Measurements from ENCODE around the gene UCN3. TPM values are rescaled to one million over a fixed set of nuclear protein-coding genes. Genes with fewer than 3 reads are reported as not detected.

UCN3 gene
- total and polyA plus RNA-seq, 9 of the 15 experiments (the other 6 are each of a cell fraction or from before 2014, with no cell fraction given): not detected

DNA sequence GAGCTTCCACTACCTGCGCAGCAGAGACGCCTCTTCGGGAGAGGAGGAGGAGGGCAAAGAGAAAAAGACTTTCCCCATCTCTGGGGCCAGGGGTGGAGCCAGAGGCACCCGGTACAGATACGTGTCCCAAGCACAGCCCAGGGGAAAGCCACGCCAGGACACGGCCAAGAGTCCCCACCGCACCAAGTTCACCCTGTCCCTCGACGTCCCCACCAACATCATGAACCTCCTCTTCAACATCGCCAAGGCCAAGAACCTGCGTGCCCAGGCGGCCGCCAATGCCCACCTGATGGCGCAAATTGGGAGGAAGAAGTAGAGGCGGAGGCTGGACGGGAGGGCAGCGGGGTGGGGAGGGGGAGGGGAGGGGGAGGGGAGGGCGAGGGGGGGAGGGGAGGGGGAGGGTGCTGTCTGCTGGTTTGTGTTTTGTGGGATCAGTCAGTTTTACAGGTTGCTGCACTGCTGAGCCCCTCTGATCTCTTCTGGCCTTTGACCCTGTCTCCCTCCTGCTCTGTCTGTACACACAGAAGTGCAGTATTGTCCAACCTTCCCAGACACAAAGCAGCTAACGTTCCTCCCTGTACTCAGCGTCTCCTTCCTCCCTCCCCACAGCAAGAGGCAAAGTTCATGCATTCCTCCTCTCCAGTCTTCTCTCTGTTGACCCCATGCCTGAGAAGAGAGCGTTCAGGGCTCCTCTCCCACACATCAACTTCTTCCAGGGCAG lies 9.3 kb downstream of the UCN3 start:
- Histone ChIP-seq H3K9me3 (replicated peaks; ENCODE audit: control insufficient read depth, insufficient read depth, low read depth, low read length) (peaks cover 15% of the 10 kb centered on the region), H3K27me3 (ENCODE audit: control insufficient read depth in 2 of 2, insufficient read depth in 2 of 2, low read length in 2 of 2) (peaks cover 0 to 5% of the 10 kb centered on the region in 2 experiments; a peak in 1 of 5 replicates), H3K4me3 (no peak overlapping the region), H3K9me1 (ENCODE audit: control insufficient read depth, insufficient read depth, low read length) (no peaks in the 10 kb centered on the region), H3K9ac (ENCODE audit: insufficient read depth in 1 of 2, low read depth in 2 of 2, low read length in 2 of 2) (no peak overlapping the region), H4K20me1 (replicated peaks; ENCODE audit: control insufficient read depth, insufficient read depth, low read length) (no peaks in the 10 kb centered on the region), H3K4me2 (ENCODE audit: insufficient read depth, low read length) (no peak overlapping the region), H3K79me2 (ENCODE audit: control insufficient read depth, insufficient read depth, low read length) (no peaks in the 10 kb centered on the region), H3K4me1 (replicated peaks in 1 of 2; ENCODE audit: control insufficient read depth in 2 of 2, insufficient read depth in 2 of 2, low read length in 2 of 2) (no peaks in the 10 kb centered on the region), H2AFZ (ENCODE audit: low read depth, low read length) (no peak overlapping the region), H3K36me3 (ENCODE audit: control insufficient read depth, insufficient read depth, low read length) (no peaks in the 10 kb centered on the region), H3K27ac (ENCODE audit: extremely low read depth, low read depth, low read length) (no peak overlapping the region)
- TF ChIP-seq JUNB (CRISPR knock-in tag; conservative IDR thresholded peaks at IDR 0.05) (no peak), POLR3A (IDR thresholded peaks at IDR 0.05; ENCODE audit: borderline replicate concordance, extremely low read depth, insufficient read depth, insufficient read length) (no peak), MED1 (CRISPR knock-in tag; IDR thresholded peaks at IDR 0.05; ENCODE audit: borderline replicate concordance) (no peak), NFIC (IDR thresholded peaks at IDR 0.05) (no peak), SMAD3 (CRISPR knock-in tag; conservative IDR thresholded peaks at IDR 0.05) (no peak), ATF1 (CRISPR knock-in tag; IDR thresholded peaks at IDR 0.05) (no peak), ATF1 (tag; IDR thresholded peaks at IDR 0.05) (no peak), HLTF (IDR thresholded peaks at IDR 0.05) (no peak), EHMT2 (IDR thresholded peaks at IDR 0.05) (no peak), MTA3 (IDR thresholded peaks at IDR 0.05; ENCODE audit: borderline replicate concordance) (no peak), ZNF146 (CRISPR knock-in tag; IDR thresholded peaks at IDR 0.05; ENCODE audit: unreplicated experiment) (no peak), CAMTA2 (CRISPR knock-in tag; conservative IDR thresholded peaks at IDR 0.05) (no peak)
- TF ChIP-seq, protein P1, sequence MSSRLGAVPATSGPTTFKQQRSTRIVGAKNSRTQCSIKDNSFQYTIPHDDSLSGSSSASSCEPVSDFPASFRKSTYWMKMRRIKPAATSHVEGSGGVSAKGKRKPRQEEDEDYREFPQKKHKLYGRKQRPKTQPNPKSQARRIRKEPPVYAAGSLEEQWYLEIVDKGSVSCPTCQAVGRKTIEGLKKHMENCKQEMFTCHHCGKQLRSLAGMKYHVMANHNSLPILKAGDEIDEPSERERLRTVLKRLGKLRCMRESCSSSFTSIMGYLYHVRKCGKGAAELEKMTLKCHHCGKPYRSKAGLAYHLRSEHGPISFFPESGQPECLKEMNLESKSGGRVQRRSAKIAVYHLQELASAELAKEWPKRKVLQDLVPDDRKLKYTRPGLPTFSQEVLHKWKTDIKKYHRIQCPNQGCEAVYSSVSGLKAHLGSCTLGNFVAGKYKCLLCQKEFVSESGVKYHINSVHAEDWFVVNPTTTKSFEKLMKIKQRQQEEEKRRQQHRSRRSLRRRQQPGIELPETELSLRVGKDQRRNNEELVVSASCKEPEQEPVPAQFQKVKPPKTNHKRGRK (tag; IDR thresholded peaks at IDR 0.05): no peak
- TF ChIP-seq, protein P2, sequence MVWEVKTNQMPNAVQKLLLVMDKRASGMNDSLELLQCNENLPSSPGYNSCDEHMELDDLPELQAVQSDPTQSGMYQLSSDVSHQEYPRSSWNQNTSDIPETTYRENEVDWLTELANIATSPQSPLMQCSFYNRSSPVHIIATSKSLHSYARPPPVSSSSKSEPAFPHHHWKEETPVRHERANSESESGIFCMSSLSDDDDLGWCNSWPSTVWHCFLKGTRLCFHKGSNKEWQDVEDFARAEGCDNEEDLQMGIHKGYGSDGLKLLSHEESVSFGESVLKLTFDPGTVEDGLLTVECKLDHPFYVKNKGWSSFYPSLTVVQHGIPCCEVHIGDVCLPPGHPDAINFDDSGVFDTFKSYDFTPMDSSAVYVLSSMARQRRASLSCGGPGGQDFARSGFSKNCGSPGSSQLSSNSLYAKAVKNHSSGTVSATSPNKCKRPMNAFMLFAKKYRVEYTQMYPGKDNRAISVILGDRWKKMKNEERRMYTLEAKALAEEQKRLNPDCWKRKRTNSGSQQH (CRISPR knock-in tag; IDR thresholded peaks at IDR 0.05): no peak
- TF ChIP-seq, protein P3, sequence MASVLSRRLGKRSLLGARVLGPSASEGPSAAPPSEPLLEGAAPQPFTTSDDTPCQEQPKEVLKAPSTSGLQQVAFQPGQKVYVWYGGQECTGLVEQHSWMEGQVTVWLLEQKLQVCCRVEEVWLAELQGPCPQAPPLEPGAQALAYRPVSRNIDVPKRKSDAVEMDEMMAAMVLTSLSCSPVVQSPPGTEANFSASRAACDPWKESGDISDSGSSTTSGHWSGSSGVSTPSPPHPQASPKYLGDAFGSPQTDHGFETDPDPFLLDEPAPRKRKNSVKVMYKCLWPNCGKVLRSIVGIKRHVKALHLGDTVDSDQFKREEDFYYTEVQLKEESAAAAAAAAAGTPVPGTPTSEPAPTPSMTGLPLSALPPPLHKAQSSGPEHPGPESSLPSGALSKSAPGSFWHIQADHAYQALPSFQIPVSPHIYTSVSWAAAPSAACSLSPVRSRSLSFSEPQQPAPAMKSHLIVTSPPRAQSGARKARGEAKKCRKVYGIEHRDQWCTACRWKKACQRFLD (CRISPR knock-in tag; IDR thresholded peaks at IDR 0.05): no peak
- TF ChIP-seq, protein P4, sequence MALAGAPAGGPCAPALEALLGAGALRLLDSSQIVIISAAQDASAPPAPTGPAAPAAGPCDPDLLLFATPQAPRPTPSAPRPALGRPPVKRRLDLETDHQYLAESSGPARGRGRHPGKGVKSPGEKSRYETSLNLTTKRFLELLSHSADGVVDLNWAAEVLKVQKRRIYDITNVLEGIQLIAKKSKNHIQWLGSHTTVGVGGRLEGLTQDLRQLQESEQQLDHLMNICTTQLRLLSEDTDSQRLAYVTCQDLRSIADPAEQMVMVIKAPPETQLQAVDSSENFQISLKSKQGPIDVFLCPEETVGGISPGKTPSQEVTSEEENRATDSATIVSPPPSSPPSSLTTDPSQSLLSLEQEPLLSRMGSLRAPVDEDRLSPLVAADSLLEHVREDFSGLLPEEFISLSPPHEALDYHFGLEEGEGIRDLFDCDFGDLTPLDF (CRISPR knock-in tag; IDR thresholded peaks at IDR 0.05): no peak
- DNase-seq (ENCODE audit: extremely low read depth in 1 of 4, low spot score in 3 of 4) (no peak), ATAC-seq (no peak), FAIRE-seq (no peak)
- intact Hi-C loops (cut with micrococcal nuclease): no loop called here
- POLR2A ChIA-PET: no interaction called here
- in situ Hi-C loops (cut with MboI): no loop called here
- 35% methylated on average over 14 of the region's 22 CpGs for WGBS (ENCODE audit: insufficient coverage, low coverage, missing lambda C conversion rate)
- CTCF ChIA-PET (ENCODE audit: low intra/inter-chr PET ratio): no interaction called here
- BruUV-seq (replicated peaks): no TSS peak
